GM21737 (cell line): ENCODE results near the gene TBX15.

Experiments
- ATAC-seq: cut with Tn5 transposase; IDR thresholded peaks from one replicate; pipeline ENCODE4 v1.9.1; 2021; ENCODE audit warnings: mild to moderate bottlenecking, moderate library complexity; ENCODE audit not compliant: unreplicated experiment

TBX15 gene

DNA sequence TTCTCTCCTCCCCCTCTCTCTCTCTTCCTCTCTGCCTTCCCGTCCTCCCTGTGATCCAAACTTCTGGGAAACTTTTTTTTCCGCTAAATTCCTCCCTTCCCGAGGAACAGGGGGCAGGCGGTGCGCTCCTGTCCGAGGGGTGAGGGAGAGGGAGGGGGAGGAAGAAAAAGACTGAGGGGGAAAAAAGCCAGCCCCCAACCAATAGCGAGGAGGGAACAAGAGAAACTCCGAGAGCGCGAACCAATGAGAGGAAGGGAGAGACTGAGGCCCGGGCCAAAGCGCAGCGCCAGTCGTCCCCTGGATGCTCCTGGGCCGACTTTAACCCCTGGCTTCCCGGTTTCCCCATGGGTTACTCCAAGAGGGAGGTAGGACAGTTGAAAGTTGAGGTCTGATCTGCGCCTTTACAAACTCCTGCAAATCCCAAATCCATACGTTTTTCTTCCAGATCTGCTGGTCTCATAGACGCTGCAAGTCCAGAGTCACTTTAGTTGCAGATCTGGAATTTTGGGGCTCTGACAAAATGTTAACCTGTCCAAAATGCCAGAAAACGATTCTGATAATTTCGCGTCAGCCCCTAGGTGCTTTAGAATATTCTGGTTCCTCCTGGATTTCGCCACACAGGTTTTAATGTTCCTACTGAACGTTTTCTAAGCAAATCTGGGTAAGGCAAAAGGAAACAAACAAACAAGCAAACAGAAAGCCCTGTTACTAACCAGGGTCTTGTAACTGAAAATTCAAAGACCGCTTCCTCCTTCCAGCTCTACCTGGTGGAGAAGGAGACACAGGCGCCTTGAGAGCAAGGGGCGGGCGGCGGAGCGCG is at the start of gene TBX15:
Gene TBX15 (minus strand): TSS at position 158 of the 820 bp plus-strand sequence. CDS start 548 bp downstream, outside the sequence.
- ATAC-seq: no peak

DNA sequence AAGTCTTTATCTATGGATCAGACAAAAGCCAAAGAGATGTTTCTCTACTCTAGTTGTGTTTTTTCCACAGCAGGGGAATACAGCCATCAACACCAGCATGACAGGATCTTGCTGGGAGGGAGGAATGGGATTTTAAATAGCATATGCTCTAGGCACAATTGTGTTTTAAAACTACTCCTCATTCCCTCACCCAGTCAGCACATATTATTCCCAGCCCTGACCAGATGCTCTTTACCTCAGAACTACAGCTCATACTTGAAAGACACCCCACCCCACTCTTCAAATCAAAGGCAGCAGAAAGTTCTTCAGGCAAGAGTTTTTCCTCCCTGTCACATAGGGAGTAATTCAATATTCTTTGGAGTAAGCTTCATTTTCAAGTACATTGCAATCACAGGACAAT is 46.2 kb upstream of the TBX15 start:
- no peak for ATAC-seq

DNA sequence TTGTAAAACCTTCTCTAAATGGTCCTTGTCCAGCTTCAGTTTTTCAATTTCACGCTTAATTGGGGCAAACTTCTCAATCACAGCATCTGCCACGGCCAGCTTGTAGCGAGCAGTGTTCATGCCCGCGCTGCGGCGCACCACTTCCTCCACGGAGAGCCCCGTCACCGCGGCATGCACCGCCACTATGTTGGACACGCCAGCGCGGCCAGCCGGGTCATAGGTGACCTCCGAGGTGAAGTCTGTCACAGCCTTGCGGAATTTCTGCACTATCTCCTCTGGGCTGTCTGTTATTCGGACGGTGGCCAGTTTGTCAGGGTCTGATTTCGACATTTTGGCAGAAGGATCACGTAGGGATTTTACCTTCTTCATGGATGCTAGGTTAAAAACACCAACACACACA is 44.8 kb upstream of the TBX15 start:
- no peak for ATAC-seq

DNA sequence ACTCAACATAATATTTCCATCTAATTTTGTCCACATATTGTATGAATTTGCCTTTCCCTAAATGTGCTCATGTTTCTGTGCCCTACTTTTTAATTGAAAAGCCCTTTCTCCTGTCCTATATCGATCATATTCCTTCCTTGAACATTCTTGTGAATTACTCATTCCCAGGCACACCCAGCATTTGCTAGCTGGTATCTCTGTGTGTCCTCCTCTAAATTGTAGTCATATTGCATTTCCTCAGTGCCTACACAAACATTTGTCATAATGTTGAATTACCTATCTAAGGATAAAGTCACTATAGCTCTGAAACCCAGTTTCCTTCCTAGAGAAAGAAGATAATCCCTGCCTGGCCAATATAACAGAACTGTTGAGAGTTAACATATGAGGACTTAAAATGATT is 39.6 kb upstream of the TBX15 start:
- no peak for ATAC-seq

DNA sequence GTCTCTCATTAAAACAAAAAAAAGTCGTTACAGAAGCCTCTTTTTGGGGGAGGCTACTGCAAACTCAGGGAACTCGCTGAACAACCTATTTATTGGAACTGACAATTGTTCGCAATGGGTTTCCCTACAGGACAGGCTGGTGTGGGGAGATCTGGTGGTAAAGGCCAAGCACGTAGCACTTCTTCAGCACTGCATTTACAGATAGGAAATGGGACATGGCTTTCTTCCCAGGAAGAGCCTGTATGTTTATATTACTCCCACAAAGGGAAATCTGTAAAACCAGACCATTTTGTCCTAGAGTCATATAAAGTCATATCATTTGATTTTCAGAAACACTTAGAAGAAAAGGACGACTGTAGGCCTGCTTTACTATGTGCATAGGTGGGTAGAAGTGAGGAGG is 38.8 kb upstream of the TBX15 start:
- ATAC-seq: no peak

DNA sequence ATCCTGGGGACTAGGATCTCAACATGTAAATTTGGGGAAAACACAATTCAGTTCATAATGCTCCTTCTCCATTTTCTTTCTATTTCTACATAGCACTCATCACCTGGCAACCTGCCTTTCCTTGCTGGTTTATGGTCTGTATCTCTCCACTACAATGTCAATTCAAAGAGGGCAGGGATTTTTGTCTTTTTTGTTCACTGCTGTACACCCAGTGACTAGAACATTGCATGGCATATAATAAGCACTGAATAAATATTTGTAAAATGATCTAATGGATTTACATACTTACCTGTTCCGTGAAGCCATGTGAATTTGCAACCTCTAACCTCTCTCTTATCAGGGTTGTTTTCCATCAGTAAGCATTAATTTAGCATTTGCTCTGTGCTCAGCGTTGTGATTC is 27.4 kb upstream of the TBX15 start:
- no peak for ATAC-seq

DNA sequence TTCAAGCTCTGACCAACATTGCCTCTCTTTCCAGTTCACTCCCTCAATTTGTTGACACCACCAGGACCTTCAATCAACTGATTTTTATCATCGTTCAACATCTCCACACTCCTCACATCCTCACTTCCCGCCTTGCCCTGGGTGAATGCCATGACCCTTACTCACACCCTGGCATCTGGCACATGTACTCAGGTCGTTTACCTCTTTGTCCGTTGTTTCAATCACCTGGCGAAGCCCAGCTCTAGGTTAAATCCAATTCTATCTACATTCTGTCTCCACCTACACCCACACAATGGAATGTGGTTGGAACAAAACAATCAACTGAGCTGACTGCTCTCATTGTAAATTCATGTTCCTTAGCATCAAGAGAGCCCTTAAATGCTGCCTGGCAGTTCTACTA is 24.2 kb upstream of the TBX15 start:
- ATAC-seq: no peak

DNA sequence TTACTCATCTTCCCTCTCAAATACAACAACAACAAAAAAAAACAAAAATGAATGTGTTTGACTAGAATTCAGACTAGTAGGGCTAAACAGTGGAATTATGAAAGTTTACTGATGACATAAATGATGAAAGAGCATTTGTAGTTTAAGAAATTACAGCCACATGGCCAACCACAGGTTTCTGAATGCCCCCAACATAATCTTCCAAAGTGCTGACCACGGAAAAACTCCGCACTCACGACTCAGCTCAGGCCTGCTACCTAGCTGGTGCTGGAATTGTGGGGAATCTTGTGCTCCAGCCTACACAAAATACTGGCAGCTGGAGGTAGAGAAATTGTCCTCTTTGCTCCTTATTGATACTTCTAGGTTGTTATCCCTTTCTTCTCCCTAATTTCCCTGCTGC is 23.6 kb upstream of the TBX15 start:
- no peak for ATAC-seq

DNA sequence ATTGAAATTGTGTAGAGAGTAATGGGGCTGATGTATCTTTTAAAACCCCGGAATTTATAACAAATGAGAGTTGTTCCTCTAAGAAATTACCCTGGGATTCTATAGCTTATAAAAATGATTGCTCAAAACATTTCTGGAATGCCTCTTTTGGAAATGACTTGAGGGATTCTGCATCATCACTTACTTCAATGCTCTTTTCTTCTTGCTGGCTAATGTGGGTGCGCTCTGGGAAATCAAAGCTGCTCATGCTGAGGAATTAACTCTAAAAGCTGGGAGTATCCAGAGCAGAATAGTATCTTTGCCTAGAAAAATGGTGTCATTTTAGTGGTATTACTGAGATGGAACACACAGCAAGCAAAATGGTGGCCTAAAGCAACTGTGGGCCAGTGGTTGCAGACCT is 23.0 kb upstream of the TBX15 start:
- no peak for ATAC-seq

DNA sequence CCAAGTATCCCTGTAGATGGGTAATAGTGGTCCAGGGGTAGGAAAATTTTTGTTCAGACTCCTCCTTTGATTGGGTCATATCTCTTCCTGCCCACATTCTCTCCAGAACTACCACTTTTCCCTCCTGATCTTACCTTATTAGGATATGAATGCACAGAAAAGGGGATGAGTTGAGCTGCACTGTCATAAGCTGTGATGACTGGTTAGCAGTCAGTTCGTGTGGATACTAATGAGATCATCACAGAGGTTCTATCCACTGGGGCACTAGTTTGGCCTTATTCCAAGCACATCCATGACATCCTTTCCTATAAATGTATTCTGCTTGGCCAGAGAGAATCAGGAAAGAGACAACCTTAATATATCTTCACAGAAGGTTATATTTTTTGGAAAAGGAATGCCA is 22.1 kb upstream of the TBX15 start:
- no peak for ATAC-seq

DNA sequence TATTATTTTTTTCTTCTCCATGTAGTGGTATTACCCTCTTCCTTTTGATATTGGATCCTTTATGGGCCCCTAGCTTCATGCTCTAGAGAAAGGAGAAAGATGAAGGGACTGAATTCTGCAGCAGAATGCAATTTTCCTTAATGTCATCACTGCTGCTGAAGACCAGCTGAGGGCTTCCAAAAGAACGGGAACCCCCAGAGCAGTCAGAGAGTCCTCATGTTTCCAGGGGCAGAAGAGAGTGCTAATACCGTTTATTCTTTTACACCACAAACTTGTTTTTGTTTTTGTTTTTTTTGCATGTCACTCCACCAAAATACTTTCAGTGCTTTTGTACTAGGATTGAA is 21.1 kb upstream of the TBX15 start:
- ATAC-seq: no peak

DNA sequence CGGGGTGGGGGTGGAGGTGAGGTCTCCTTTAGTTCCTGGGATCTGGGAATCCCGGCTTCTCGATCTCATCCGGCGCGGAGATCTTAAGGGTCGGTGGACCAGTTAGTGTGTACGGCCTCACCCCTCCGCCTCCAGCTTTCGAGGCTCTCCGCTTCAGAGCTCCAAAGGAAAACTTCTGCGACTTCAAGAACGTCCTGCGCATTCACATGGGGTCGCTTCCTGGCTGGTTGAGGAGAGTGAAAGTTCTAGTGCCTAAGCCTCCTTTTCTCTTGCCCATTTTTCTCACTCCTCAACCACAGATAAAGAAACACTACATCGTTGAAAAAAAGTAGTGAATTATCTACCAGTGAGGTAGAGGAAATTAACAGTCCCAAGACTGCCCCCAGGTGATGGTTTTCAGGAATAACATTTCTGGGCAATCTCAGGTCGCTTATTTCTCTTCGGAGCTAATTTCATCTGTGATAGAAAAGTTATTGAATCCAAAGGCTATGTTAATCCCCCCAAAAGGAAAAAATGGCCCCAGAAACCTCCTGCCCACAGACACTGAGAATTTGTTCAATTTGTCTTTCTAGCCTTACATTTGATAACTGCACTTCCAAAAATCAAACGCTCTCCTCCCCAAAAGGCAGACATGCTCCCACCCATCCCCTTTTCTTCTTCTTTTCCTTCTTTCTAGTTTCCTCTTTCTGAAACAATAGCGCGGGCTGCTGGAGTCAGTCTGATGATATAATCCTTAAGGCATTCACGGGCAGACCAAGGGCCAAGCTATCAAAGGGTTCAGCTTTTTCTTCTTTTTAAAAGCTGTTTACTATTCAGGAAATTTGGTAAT is 20.6 kb upstream of the TBX15 start:
- no peak for ATAC-seq

DNA sequence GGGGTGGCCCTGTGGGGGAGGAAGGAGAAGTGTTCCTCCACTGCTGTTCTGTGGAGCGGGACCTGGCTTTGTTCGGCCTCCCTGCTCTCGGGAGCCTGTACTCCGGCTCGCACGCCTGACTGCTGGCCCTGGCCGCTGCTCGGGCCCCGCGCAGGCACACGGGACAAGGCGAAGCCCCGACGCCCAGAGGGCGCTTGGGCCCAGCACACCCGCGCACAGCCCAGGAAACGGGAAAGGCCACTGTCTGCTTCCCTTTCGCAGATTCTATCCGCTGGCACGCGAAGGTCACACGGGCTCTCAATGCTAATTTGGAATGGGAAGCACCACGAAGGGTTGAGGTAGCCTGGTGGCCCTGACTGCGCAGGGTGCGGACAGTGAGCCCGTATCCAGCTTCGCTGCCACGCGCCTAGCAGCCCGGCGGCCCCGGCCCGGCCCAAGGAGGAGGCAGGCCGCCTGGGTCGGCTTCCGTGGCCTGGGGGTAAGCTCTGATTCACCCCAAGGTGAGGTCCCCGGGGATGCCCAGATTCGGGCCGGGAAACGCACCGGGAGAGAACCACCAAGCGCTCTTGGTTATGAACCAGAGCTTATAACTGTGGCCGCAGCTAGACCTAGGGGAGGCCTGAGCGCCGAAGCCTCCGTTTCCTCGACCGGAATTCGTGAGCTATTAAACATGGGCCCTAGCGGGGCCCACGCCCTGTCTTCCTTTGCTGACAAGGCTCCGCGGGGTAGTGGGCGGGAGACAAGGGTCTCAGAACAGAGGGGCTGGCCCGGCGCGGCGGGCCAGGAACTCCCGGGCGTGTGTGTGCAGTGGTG is 19.7 kb upstream of the TBX15 start:
- no peak for ATAC-seq

DNA sequence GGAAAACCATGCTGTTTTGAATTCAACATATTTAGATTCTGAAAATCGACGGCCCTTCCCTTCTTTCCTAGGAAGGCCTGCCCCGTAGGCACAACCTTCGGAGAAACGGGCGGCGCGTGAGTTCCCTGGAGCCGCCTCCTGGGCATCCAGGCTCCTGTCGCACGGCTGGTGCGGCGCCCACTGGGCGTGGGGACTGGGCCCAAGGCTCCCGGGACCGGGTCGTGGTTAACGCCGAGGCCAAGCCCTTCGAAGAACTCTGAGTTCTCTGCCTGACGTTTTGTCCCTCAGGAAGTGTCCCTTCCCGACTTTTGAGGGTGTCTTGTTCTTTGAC is 19.2 kb upstream of the TBX15 start:
- ATAC-seq: no peak

DNA sequence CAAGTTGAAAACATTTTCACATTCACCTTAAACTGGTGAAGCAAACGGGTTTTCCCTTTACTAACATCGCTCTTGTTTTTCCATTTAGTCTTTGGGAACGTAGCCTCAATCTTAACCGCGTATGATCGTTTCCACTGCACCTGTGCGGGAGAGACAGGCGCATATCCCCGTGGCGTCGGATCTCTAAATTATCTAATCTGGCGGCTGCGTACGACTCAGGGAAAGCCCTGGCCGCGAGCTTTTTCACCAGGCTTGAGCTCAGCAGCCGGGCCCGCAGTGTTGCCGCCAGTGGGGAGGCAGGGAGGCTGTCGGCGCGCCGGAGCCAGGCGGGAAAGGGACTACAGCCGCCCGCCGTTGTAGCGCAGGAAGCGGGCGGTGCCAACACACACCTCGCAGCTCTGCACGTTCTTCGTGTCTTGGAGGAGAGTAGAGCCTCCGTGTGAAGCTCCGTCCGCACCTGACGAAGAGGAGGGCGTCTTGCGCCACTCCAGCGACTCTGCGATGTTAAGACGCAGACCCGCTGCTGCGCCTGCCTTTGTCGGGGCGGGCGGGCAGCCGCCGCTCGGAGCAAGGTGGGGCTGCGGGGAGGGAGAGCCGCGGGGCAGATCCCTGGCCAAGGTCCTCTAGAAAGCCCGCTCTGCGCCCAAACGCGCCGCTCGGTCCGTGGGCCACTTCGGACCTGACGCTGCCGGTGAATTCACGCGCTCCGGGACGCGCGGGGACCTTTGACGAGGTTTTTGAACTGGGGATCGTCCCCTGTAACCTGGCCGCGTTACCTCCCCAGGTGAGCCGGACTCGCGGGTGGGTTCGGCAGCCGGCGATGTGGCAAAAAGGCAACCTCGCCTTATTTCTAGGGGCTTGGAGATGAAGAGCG is 18.5 kb upstream of the TBX15 start:
- no peak for ATAC-seq

DNA sequence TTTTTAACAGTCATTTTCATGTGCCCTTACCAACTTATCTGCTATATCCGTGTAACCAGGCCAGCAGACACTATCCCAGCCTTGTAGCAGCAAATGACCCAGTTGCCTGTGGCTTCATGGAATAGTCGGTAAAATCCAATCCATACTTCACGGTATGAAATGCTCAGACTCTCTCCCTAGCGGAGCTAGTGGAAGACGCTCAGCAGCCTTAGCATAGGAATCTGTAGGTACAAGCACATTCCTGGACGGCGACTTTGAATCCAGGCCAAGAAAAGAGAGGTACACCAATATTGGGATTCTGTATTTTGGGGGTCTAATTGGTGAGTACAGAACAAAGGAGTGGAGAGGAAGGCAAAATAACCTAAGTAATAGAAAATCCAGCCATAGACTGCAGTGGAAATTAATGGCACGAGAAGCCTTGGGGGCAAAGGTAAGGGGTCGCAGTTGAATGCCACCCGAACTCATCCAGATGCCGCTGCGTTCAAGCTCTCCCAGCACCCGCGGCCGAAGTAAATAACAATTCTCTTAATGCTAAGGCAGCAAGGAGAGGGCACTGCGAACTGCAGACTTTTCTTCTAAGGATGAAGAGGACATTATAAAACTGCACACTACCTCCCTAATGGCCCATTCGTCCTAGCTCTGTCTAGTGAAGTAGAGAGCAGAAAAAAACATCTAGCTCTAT is 17.7 kb upstream of the TBX15 start:
- no peak for ATAC-seq

DNA sequence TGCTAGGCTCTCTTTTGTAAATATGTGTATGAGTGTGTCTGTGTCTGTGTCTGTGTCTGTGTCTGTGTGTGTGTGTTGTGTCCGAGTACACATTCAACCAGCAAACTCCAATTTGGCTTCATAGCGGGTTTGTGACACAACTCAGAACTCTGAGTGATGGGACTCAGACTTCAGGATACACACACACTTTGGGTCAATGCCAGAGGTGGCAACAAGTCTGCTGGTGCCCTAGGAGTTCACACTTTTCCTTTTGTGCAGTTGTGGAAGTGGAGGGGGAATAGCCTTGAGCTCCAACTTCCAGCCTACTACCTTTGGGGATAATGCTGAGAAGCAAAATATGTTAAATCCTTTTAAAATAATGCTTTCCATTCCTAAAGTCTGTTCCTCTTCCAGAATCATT is 16.6 kb upstream of the TBX15 start:
- no peak for ATAC-seq

DNA sequence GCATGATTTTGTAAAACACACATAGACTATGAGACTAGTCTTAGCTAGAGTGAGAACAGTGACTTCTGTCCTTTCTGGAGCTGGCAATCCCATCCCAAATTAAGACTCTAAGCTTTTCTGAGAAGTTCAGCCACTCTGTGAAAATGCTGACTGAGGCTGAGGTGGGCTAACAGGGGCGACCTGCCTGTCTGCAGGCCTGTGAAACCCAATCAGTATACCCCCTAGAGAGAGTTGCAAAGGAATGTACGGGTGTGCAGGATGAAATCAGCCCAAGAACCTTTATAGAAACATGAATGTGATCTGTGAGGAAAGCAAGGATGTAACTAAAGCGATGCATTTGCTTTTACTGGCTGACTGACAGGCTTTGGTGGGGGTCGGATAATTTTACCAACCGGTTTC is 16.0 kb upstream of the TBX15 start:
- ATAC-seq: no peak

DNA sequence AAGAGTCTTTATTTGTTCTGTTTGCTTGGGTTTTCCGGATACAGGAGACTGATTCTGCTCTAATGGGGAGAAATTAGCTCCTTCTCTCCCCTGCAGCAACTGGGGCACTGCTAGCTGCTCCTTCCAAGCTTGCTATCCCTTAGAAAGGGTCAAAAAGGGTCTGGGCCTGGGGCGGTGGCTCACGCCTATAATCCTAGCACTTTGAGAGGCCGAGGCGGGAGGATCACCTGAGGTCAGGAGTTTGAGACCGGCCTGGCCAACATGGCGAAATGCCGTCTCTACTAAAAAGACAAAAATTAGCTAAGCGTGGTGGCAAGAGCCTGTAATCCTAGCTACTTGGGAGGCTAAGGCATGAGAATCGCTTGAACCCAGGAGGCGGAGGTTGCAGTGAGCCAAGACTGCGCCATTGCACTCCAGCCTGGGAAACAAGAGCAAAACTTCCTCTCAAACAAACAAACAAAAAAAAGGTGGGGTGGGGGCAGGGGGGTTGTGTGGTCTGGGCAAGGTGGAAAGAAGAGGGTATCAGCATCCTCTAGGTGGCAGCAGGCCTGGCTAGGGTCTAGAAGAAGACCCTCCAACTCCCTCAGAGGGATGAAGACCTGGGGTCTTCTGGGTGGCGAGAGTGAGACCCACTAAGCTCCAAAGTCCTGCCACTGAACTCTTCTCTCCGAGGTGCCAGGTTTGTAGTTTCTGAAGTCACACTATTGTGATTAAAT is 15.4 kb upstream of the TBX15 start:
- ATAC-seq: no peak
